H1 (cell line): Measurements from ENCODE around the gene GABRR3.

Experiments
- CHD2 ChIP-seq: IDR thresholded peaks from 2 replicates; pipeline ENCODE4 v1.6.1; 2012; ENCODE audit warnings: low read length, improper control_type of control experiment
- CREB1 ChIP-seq: IDR thresholded peaks from 2 replicates; pipeline ENCODE4 v1.6.1; 2012; ENCODE audit warnings: inconsistent platforms
- CTCF ChIP-seq, 3 experiments: IDR thresholded peaks; 1 replicate in 2 of 3; 2 replicates in 1 of 3; pipeline versions ENCODE4 v1.5.1 to v1.6.1; 2011; ENCODE audit warnings: low read length in 3 of 3, mild to moderate bottlenecking in 3 of 3, inconsistent platforms in 2 of 3, low read depth in 1 of 3, moderate library complexity in 1 of 3; ENCODE audit not compliant: insufficient read depth in 1 of 3; ENCODE audit errors: control extremely low read depth in 1 of 3
- EGR1 ChIP-seq: IDR thresholded peaks from 2 replicates; pipeline ENCODE4 v1.6.1; 2011; ENCODE audit warnings: low read depth, low read length, borderline replicate concordance
- FOSL1 ChIP-seq: IDR thresholded peaks from 2 replicates; pipeline ENCODE4 v1.6.1; 2011; ENCODE audit warnings: mild to moderate bottlenecking, low read depth, low read length, moderate library complexity; ENCODE audit not compliant: insufficient read depth
- GABPA ChIP-seq: IDR thresholded peaks from 2 replicates; pipeline ENCODE4 v1.6.1; 2011; ENCODE audit warnings: mild to moderate bottlenecking, low read length, moderate library complexity, borderline replicate concordance; ENCODE audit not compliant: insufficient read depth
- JUND ChIP-seq: IDR thresholded peaks from 2 replicates; pipeline ENCODE4 v1.6.1; 2011; ENCODE audit warnings: mild to moderate bottlenecking, improper control_type of control experiment, low read length
- NRF1 ChIP-seq: IDR thresholded peaks from 2 replicates; pipeline ENCODE4 v1.6.1; 2011; ENCODE audit warnings: mild to moderate bottlenecking, low read depth, low read length, improper control_type of control experiment
- POLR2A ChIP-seq, 2 experiments: IDR thresholded peaks; 1 replicate in 1 of 2; 2 replicates in 1 of 2; pipeline ENCODE4 v1.6.1; 2011; ENCODE audit warnings: low read depth in 2 of 2, low read length in 2 of 2, mild to moderate bottlenecking in 2 of 2; ENCODE audit errors: control extremely low read depth in 1 of 2
- RXRA ChIP-seq: IDR thresholded peaks from 2 replicates; pipeline ENCODE4 v1.6.1; 2011; ENCODE audit warnings: low read depth, mild to moderate bottlenecking, low read length, moderate library complexity; ENCODE audit not compliant: insufficient read depth
- SP2 ChIP-seq: IDR thresholded peaks from 2 replicates; pipeline ENCODE4 v1.6.1; 2012; ENCODE audit warnings: mild to moderate bottlenecking, low read length, inconsistent platforms
- YY1 ChIP-seq: IDR thresholded peaks from 2 replicates; pipeline ENCODE4 v1.6.1; 2011; ENCODE audit warnings: low read depth, mild to moderate bottlenecking, low read length
- ZNF274 ChIP-seq: IDR thresholded peaks from 2 replicates; pipeline ENCODE4 v1.7.0; 2012; ENCODE audit warnings: low read length, borderline replicate concordance; ENCODE audit errors: extremely low read depth
- TF ChIP-seq, protein P1 (sequence below): IDR thresholded peaks from 2 replicates; pipeline ENCODE4 v1.6.1; 2011; ENCODE audit warnings: low read length, improper control_type of control experiment

GRCh38 chr3:98057631-98058030 lies 22.5 kb upstream of the GABRR3 start:
- TF ChIP-seq CTCF (IDR thresholded peaks at IDR 0.05; ENCODE audit: control extremely low read depth in 1 of 3, insufficient read depth in 1 of 3, low read depth in 1 of 3, low read length in 3 of 3) (no peak), EGR1 (no peak), GABPA (no peak), CHD2 (no peak), SP2 (no peak), JUND (no peak), POLR2A (IDR thresholded peaks at IDR 0.05; ENCODE audit: control extremely low read depth in 1 of 2, low read depth in 2 of 2, low read length in 2 of 2) (no peak), RXRA (no peak), CREB1 (no peak), NRF1 (no peak), ZNF274 (no peak), YY1 (no peak), FOSL1 (no peak)
- TF ChIP-seq, protein P1, sequence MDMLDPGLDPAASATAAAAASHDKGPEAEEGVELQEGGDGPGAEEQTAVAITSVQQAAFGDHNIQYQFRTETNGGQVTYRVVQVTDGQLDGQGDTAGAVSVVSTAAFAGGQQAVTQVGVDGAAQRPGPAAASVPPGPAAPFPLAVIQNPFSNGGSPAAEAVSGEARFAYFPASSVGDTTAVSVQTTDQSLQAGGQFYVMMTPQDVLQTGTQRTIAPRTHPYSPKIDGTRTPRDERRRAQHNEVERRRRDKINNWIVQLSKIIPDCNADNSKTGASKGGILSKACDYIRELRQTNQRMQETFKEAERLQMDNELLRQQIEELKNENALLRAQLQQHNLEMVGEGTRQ = no peak
